HG02678 (cell line): ENCODE results near the gene TBC1D8B.

Experiments
- ATAC-seq: cut with Tn5 transposase; IDR thresholded peaks from one replicate; pipeline ENCODE4 v1.9.1; 2021; ENCODE audit warnings: mild to moderate bottlenecking, moderate library complexity; ENCODE audit not compliant: unreplicated experiment

Gene TBC1D8B

DNA sequence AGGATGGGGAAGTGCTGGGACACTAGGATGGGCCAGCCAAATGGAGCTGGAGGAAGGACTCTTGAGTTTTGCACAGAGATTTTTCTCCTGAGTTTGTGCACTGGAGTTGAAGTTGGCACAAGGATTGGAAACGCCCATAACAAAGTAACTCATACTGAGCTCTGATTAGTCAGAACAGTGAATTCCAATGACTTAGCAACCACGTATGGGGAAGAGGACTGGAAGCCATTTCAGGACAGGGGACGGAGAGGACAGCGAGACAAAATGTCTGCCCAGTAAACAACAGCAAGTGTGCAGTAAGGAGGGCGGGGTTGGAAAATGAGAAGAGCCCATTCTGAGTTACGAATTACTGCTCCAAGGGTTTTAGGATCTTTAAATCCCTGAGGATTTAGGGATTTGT, 94.8 kb downstream of the TBC1D8B start:
- no peak for ATAC-seq

DNA sequence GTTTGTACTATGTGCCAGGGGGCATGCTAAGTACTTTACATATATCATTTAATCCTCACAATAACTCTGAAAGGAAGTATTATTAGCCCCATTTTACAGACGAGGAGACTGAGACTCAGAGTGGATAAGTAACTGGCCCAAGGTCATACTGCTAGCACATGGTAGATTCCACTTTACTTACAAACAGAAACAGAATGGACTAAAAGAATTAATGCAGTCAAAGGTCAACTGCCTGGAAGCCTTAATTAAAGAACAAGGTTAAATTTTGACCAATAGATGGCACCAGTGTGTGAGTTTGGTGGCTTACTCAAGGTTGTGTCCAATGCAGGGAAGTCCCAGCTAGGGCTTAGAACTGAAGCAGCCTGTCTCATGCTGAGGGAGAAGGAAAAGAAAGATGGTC, 96.0 kb downstream of the TBC1D8B start:
- peak; percentile 84 for ATAC-seq

DNA sequence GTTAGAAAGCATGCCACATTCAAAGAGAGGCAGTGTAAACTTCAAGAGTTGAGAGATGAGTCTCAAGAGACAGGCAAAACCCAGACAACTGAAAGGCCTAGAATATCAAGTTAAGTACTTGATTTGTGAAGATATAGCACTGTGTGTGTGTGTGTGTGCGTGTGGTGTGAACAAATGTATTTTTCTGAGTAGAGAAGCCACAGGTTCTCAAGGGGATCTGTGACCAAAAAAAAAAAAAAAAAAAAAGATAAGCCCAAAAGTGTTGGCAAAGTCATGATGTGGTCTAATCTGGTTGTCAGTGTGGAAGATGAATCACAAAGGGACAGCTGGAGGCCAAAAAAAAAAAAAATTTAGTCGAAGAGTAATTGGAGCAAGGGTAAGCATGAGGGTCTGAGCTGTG, 96.8 kb downstream of the TBC1D8B start:
- ATAC-seq, result no peak

DNA sequence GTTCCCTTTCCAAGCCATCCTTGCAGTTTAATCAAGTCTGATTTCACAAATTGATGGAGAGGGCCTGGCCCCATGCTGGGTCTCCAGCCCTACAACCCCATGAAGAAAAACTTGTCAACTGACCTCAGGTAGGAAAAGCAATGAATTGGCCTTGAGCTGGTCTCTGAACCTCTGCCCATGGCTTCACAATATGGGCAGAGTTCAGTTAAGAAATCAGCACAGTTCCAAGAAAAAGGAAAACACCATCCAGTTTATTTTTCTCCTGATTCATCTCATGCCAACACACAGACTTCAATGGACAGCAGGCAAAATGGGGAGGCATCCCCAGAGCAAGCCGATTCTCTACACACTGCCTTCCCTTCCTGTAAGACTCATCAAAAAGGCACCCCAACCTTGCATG, 97.4 kb downstream of the TBC1D8B start:
- no peak for ATAC-seq

DNA sequence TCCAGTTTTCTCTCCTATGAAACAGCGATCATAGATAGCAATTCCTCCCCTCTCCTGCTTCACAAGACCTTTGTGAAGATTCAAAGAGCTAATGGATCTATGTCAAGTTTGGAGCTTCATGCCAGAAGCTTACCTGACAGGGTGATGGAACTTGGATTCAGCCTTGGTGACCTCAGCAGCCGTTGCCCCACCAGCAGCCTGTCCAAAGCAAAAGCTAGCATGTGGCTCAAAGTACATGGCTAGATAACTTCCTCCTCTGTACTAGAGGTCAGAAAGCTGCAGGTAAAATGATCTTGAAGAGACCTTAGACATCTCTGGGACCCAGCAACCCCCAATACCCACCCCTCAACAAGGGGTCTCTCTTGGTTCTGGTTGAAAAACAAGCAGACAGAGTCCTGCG, 98.9 kb downstream of the TBC1D8B start:
- no peak for ATAC-seq

DNA sequence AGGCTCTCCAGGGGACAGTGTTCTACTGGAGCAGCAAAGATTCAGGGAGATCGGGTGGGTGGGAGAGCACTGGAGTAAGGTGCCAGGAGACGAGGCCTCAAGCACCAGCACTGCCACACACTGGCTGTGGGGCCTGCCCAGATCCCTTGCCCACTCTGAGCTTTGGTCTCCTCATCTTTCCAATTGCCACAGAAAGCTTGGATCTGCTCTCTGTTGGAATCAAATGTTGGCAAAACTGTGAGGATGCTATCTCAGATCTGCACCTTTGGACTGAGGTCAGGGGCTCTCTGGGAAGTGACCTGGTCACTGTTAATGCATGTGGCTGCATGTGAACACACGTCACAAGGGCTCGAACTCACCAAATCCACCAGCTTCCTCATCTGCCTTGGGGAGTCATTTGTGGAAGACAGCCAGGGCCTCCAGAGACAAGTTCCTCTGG, 99.3 kb downstream of the TBC1D8B start:
- ATAC-seq, result no peak

DNA sequence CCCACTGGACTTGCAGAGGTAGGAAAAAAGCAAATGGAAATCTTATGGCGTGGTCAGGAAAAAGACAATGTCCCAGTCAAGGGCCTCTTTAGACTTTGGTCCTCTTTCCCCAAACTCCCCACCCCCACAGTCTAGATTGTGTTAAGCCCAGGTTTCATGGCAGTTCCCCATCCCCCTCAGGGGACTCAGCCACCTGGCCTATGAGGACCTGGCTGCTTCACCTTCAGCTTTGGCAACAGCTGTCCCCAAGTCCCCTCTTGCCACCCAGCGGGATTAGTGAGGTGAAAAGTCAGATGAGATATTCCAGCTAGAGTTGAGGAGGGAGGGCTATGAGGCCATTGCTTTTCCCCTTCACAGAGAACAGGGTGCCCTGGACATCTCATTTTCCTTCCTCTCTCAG, 100.2 kb downstream of the TBC1D8B start:
- ATAC-seq, result no peak

DNA sequence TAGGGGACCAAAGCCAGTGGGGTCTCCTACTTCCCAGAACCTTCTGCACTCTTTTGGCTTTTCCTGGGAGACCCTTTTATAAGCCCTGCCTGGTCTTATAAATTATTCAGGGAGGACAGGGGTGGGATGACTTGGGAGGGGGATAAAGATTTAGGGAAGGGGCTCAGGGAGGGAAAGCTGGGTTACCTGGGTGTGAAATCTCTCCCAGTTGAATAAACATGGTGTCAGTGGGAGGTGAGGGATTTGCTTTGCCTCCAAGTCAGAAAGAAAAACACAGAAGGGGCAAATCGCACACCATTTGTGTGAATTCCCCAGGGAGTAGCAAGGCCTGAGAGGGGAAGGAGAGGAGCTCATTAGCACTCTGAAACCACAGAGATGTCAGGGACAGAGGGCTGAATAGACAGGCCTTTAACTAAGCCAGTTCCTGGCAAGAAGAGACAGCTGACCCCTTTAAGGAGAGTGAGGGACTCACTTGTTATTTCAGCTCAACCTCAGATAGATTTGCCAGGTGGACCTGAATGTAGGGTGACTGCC, 100.9 kb downstream of the TBC1D8B start, which contains the start of gene RIPPLY1:
Gene RIPPLY1, minus strand, starts transcription at position 51 of the 534 bp plus-strand sequence. CDS start 54 bp downstream, outside the sequence.
- no peak for ATAC-seq

DNA sequence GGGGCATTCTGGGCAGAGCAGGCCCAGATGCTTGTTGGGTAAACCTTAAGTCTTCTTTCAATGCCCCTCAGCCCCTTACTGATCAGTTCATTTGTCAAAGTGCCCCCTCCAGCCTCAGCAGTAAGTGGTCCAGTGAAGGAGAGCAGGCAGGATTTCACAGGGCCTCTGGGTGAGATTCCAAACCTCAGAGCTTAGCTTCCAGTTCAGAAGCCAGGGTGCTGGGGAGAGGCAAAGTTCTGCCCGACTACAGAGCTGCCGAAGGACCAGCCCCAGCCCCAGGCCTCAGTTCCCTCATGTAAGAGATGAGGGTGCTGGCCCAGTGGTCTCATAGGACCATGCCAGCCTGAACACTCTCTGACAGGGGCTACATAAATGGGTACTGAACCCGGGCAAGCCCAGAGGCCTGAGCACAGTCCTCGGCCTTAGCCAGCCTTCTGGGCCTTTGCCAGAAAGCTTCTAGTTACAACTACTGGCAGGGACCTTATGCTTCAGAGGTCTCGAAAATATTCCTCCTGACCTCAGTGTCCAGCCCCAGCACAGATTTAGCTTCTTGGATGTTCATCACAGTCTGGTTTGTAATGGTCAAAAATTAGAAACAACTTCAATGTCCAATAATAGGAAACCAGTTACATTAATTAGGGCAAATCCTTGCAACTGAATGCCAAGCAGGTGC, 101.5 kb downstream of the TBC1D8B start:
- ATAC-seq, result no peak

DNA sequence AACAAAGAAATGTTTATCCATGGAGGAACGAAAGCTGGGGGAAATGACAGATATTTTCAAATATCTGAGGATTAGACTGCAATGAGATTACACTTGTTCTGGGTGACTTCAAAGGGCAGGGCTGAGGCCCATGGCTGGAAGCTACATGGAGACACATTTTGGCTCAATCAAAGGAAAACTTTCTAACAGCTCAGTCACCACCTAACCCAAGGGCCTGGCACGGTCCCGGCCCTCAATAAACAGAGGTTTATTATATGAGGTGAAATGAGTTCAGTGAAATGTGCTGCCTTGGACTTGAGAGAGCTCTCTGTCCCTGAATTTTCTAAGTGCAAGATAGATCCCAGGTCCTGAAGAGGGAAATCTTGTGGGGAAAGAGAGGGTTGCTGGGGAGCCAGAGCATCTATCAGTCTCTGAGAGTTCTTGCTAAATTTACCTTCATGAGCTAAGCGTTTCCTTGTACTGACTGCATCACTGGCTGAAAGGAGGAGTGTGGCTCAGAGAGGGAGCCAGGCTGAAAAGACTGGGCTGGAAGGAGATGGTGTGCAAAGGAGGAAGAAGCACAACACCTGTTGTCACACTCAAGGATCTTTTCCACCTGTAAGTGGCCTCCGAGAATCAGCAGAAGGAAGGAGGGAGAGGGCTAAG, 102.7 kb downstream of the TBC1D8B start:
- ATAC-seq, result no peak

DNA sequence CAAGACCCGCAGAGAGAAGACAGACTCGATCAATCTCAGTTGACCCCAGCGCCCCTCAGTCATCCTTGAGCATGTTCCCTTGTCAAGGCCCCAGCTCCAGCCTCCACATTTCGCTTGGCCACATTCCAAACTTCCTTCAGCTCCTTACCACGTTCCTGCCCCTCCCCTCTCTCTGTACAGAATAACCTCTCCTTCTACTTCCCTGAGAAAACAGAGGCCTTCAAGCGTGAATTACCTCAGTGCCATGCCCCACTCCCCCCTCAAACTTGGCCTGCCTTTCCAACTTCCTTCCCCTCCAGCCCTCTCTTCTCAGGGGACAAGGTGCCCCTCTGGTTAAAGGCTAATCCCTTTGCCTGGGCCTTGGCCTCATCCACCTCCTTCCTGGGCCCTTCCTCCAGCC, 103.9 kb downstream of the TBC1D8B start:
- no peak for ATAC-seq

DNA sequence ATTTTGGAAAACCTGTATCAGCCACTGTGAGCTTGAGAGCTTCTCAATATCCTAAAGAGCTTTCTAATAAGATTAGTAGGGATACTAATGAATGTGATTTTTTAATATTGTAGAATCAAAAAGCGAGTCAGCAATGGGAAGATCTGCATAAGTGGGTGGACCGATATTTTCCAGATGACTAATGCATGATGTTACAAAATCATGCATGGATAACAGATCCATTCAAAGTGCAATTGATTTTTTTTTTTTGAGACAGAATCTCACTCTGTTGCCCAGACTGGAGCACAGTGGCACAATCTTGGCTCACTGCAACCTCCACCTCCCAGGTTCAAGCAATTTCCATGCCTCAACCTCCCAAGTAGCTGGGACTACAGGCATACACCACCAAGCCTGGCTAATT, 110.4 kb downstream of the TBC1D8B start:
- ATAC-seq, result no peak

DNA sequence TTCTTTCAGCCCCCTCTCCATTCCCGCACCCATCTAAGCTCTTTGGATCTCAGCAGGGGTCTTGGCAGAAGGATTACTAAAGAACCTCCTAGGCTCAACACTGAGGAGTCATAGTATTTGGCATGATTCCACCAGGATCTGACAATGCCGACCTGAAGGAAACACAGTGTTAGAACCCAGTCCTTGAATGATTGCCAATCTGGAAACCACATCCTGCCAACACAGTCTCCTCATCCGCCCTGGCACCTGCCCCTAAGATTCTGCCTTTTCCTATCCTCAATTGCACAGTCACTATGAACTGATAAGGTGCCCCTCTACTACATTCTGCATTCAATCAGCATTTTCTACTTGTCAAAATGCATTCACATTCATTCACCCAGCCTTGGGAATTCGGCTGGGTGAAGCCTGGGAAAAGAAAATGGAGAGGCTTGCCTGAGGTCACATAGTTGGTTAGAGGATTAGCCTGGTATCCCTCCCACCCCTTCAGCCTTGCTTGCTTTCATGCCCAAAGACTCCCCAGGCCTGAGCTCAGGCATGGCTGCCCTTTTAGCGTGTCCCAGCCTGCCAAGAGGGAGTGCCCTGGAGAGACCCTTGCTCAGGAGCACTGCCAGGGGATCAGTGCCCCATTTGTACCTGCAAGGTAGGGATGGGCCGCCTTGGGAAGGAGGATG, 115.5 kb downstream of the TBC1D8B start:
- ATAC-seq, result no peak

DNA sequence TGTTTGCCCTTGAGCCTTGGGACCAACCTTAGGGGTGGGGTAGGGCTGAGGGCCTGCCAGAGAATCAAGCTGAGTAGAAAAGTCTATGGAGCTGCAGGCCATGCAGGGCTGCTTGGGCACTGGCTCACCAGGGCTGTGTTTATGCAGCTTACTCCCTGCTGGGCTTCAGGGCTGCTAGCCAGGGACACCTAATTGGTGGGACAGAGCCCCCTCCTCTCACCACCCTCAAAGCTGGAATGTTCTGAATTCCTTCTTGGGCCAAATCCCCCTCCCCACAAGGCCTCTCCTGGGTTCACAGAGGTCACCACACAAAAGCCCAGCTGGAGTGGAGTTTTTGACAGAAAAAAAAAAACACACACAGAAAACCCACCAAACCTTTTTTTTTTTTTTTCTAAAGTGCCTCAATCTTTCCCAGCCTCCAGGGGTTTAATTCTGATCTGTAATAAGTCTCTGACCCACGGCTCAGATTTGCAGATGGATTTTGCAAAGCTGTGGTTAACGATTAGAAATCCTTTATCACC, 117.5 kb downstream of the TBC1D8B start, which contains the start of gene CLDN2:
Gene CLDN2, plus strand, starts transcription at position 471 of the 521 bp plus-strand sequence. CDS start 7,827 bp downstream, outside the sequence.
- no peak for ATAC-seq

DNA sequence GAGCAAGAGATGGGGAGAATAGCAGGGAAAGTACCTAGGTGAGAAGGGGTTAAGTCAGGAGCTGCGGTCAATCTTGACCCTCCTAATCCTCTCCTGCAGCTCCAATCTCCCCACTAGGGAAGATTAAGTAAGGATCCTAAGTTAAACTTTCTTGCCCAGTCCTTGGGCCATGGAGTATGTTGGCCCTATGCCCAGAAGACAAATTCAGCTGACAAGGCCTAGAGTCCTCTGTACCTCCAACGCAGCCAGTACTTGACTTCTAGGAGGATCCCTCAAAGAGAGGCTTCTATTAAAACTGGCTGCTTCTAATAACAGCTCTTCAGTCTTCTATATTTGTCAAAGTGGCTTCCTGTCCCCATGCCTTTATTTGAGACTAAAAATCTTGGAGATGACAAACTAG, 119.2 kb downstream of the TBC1D8B start:
- no peak for ATAC-seq
